HCT116 (cell line): ENCODE data around the gene BRICD5. TPM values are rescaled to one million over a fixed set of nuclear protein-coding genes. Genes with fewer than 3 reads are reported as not detected.
A peak's percentile ranks its signal among the peaks of the same experiment; 100 is the strongest.

Source experiments
- CEBPB ChIP-seq: IDR thresholded peaks from 2 replicates; pipeline ENCODE4 v1.6.1; 2012; ENCODE audit warnings: low read depth
- EGR1 ChIP-seq: IDR thresholded peaks from 2 replicates; pipeline ENCODE4 v1.6.1; 2012; ENCODE audit warnings: low read depth
- ELF1 ChIP-seq: IDR thresholded peaks from 2 replicates; pipeline ENCODE4 v1.6.1; 2012; ENCODE audit warnings: low read depth, borderline replicate concordance
- FOSL1 ChIP-seq: IDR thresholded peaks from 2 replicates; pipeline ENCODE4 v1.6.1; 2012; ENCODE audit warnings: low read depth
- JUND ChIP-seq: IDR thresholded peaks from 2 replicates; pipeline ENCODE4 v1.6.1; 2012
- POLR2AphosphoS5 ChIP-seq: IDR thresholded peaks from 2 replicates; pipeline ENCODE4 v1.6.1; 2011; ENCODE audit warnings: mild to moderate bottlenecking, low read depth, low read length, moderate library complexity
- RAD21 ChIP-seq: IDR thresholded peaks from 2 replicates; pipeline ENCODE4 v1.6.1; 2012; ENCODE audit warnings: low read depth, mild to moderate bottlenecking
- SRF ChIP-seq: IDR thresholded peaks from 2 replicates; pipeline ENCODE4 v1.6.1; 2012; ENCODE audit warnings: low read depth
- YY1 ChIP-seq: IDR thresholded peaks from 2 replicates; pipeline ENCODE4 v1.6.1; 2011; ENCODE audit warnings: low read length, low read depth, moderate library complexity, mild to moderate bottlenecking; ENCODE audit not compliant: insufficient replicate concordance; ENCODE audit errors: extremely low read depth
- ZNF274 ChIP-seq: fragments of 200-500 bp; sonication (Bioruptor generic); IDR thresholded peaks from 2 replicates; pipeline ENCODE4 v1.6.1; 2014; ENCODE audit warnings: mild to moderate bottlenecking, low read depth, low read length, inconsistent platforms
- total RNA-seq: library from RNA; stranded (reverse); gene quantifications from one replicate; pipeline ENCODE4 v1.2.1, GENCODE V29; 2021; ENCODE audit not compliant: unreplicated experiment
- TF ChIP-seq, protein P1 (sequence below): IDR thresholded peaks from 2 replicates; pipeline ENCODE4 v1.6.1; 2012; ENCODE audit warnings: low read depth

Gene BRICD5
- total RNA-seq, 1 experiment from 2014 or later: 9.8 TPM

DNA sequence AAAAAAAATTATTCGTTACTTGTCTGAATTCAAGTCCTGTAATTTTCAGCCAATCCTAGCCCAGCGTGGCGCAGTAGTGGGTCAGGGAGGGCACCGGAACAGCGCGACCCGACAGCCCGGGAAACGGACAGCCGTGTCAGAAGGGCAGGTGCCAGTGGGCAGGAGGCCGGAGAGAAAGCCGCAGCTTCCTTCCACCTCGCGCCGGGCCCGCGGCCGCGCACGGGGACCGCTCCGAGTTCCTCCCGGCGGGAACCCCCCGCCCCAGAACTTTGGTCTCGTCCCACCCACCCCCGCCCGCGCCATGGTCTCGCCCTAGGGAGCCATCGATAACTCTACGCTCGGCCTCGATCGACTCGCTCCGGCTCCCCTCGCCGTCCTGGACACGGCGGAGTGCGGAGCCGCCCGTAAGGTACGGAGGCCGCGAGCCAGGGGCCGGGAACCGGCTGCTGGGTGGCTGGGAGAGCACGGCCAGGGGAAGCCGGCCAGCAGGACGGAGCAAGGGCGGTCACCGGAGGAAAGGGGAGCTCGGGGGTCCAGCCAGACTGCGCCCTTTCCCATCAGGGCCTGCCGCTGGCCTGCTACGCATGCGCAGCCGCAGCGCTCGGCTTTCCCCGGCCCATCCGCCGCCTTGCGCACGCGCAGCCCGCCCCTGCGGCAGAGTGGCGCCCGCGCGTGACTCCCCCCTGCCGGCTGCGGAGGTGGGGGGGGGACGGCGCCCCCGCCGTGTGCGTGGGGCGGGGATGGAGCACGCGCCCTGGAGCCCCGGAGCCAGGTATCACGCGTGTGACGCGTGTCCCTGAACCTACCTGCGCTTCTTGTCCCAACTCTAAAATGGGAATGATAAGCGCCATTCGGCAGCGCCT is 5.3 kb downstream of the BRICD5 start, which contains the start of gene MLST8 (continued):
- TF ChIP-seq ZNF274: no peak
- TF ChIP-seq EGR1: peak; percentile 75
- TF ChIP-seq ELF1: no peak
- TF ChIP-seq JUND: no peak; the same call in 1 of the 2 replicates
- no peak for TF ChIP-seq CEBPB
- TF ChIP-seq POLR2AphosphoS5: peak; percentile 87
- no peak; the same call in 1 of the 2 replicates for TF ChIP-seq SRF
- TF ChIP-seq YY1: peak; percentile 80
- TF ChIP-seq, protein P1, sequence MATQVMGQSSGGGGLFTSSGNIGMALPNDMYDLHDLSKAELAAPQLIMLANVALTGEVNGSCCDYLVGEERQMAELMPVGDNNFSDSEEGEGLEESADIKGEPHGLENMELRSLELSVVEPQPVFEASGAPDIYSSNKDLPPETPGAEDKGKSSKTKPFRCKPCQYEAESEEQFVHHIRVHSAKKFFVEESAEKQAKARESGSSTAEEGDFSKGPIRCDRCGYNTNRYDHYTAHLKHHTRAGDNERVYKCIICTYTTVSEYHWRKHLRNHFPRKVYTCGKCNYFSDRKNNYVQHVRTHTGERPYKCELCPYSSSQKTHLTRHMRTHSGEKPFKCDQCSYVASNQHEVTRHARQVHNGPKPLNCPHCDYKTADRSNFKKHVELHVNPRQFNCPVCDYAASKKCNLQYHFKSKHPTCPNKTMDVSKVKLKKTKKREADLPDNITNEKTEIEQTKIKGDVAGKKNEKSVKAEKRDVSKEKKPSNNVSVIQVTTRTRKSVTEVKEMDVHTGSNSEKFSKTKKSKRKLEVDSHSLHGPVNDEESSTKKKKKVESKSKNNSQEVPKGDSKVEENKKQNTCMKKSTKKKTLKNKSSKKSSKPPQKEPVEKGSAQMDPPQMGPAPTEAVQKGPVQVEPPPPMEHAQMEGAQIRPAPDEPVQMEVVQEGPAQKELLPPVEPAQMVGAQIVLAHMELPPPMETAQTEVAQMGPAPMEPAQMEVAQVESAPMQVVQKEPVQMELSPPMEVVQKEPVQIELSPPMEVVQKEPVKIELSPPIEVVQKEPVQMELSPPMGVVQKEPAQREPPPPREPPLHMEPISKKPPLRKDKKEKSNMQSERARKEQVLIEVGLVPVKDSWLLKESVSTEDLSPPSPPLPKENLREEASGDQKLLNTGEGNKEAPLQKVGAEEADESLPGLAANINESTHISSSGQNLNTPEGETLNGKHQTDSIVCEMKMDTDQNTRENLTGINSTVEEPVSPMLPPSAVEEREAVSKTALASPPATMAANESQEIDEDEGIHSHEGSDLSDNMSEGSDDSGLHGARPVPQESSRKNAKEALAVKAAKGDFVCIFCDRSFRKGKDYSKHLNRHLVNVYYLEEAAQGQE: no peak
- no peak for TF ChIP-seq FOSL1
- no peak for TF ChIP-seq RAD21
